GM18511 (cell line): ENCODE measurements around the gene DACT3.
A peak's percentile ranks its signal among the peaks of the same experiment; 100 is the strongest.

ENCODE experiments used
- ATAC-seq: cut with Tn5 transposase; IDR thresholded peaks from one replicate; pipeline ENCODE4 v1.9.1; 2021; ENCODE audit warnings: mild to moderate bottlenecking, moderate library complexity; ENCODE audit not compliant: unreplicated experiment

The DACT3 gene

DNA sequence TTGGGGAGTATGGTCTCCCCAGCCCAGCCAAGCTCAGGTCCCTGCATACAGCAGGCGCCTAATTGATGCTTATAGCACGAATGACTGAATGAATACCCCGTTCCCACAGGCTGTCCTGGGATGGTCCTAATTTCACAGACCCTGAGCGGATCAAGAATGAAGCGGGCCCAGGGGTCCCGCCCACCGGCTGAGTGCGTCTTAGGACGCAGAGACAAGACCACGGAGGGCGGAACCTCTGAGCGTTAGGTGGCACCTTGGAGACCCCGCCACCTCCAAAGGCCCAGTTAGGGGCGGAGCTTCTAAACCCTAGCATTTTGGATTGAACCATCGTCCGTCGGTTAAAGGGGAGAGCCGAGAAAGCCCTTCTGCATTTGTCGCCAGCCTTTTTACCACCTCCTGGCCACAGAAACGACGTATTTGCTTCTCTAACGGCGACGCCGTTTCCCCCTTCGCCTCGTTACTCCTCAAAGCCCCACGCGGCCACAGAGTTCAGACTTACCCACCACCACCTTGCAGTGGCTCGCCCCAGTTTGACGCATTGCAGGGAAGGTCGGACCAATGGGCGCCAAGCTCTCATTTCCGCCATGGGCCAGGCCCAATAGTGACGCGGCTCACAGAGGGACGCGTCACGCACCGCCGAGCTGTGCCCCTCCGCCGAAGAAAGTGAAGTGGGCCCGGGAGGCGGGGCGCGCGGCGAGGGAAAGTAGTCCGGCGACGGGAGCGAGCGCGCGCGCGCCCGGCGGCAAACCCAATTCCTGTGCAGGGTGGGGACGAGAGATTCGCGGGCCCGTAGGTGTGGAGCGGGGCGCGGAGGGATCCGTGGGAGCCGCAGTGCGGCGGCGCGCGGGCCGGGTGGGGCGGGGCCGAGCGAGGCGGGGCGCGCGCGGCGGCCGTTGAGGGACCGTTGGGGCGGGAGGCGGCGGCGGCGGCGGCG is 60.3 kb downstream of the DACT3 start:
- peak; percentile 82 for ATAC-seq

DNA sequence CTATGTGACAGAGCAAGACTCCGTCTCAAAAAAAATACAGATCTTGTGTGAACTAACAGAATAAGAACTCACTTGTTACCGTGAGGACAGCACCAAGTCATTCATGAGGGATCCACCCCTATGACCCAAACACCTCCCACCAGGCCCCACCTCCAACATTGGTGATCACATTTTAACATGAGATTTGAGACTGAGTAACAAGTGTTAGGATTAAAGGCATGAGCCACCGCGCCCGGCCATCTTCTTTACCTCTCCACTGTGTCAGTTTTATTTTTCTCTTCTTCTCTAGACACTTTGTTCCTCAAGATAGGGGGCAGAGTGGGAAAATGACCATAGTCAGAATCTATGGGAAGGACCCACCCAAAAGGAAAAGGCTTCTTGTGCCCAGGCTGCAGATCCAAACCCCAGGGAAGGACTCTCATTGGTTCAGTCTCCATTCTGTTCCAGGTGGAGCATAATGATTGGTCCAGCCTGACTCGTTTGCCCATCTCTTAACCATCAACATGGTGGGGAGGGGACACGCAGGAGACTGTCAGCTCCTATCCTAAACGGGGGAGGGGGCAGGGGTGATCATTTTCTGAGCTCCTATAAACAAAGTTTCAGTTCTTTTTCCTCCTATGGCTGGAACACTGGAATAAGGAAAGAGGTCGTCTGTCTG is 61.1 kb downstream of the DACT3 start:
- ATAC-seq = no peak

DNA sequence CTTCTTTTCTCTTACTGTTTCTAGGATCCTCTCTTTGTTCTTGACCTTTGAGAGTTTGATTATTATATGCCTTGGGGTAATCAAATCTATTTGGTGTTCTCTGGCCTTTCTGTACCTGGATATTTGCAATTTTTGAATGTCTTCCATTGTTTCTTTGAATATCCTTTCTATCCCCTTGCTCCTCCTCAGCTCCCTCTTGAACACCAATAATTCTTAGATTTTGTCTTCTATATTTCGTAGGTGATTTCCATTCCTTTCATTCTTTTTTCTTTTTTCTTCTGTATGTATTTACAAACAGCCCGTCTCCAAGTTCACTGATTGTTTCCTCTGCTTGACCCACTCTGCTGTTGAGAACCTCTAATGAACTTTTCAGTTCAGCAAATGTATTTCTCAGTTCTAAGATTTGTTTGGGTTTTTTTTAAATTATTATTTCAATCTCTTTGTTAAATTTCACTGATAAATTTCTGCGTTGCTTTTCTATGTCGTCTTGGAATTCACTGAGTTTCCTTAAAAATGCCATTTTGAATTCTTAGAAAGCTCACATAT is 62.5 kb downstream of the DACT3 start:
- no peak for ATAC-seq
